Measurements from ENCODE around the gene CITED2. TPM values are rescaled to one million over a fixed set of nuclear protein-coding genes. Genes with fewer than 3 reads are reported as not detected.
A peak's percentile ranks its signal among the peaks of the same experiment; 100 is the strongest.

Gene CITED2
- polyA plus RNA-seq (2012; rRNA removed), result 159 and 173 TPM in 2 replicates
- polyA plus RNA-seq (2012; cell fraction: cytosol; rRNA removed), result 133 and 135 TPM in 2 replicates
- polyA plus RNA-seq (2012; cell fraction: nucleus; rRNA removed), result 156 and 252 TPM in 2 replicates

DNA sequence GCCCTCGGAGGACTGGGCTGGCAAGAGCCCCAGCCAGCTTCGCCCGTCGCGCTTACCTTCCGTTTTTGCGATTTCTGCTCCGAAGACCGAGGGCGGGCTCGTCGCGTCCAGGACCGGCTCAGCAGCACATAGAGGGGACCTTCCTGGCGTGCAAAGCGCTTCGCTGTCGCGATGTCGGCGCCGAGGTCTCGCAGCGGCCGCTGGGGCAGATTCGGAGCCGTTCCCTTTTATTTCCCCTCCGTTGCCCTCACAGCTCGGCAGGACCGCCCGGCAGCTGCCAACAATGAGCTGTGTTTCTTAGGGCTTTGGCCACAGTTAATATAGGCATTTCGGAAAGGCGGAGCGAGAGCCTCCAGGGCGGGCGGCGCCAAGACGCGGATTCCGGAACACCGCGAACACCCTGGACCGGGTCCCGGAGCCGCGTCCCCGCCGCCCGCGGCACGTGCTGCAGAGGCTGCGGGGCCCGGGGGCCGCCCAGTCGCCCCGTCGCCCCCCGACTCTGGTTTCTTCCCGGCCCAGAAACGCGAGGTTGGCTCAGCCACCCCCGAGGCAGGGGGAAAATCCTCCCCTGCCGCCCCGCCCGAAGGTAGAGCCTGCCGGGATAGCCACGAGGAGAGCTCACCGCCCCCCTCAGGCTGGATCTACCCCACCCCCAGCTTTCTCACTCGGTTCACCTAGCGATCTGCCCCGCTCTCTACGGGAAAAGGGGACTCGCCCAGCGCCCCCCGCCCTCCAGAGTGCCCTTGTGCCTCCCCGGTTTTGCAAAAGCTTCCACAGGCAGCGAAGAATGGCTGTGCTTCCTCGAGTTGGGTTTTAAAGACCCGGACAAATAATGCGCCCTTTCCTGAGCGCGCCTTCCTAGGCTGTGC lies at the start of gene CITED2:
Gene CITED2 (minus strand): TSS at position 292 of the 869 bp plus-strand sequence. CDS start 704 bp downstream, outside the sequence.
- H3K4me1 ChIP-seq (ENCODE audit: control insufficient read depth in 1 of 2, insufficient read depth in 2 of 2, low read depth in 1 of 2, low read length in 1 of 2), result peaks cover 18 to 20% of the 10 kb centered on the region in 2 experiments; a peak in 3 of 4 replicates
- H3F3A ChIP-seq (replicated peaks; ENCODE audit: insufficient read depth), result peaks cover 33% of the 10 kb centered on the region
- ChIA-PET POLR2A (no interaction called here), CTCF (interaction anchor here (0.6 to 3.1 kb wide), 8 partner anchors 8 to 1123 kb away, joined by 3 to 20 read pairs (median 4); partner anchors contain the start of gene HEBP2)
- H2AFZ ChIP-seq (ENCODE audit: low read depth), result peak within 1 kb of the TSS; percentile 96
- H4K20me1 ChIP-seq (ENCODE audit: insufficient read depth), result peaks cover 31% of the 10 kb centered on the region
- peak within 1 kb of the TSS; percentile 98 for H3K9ac ChIP-seq
- DNase-seq, result peak; percentile 87
- under 1% methylated on average over 26 of the region's 82 CpGs for WGBS (ENCODE audit: low lambda C conversion rate)
- peaks cover 40% of the 10 kb centered on the region for H3K79me2 ChIP-seq (ENCODE audit: insufficient read depth)
- H3K27ac ChIP-seq (ENCODE audit: low read depth in 2 of 2, low read length in 1 of 2), result peak within 1 kb of the TSS; percentile 85 to 91
- no peaks in the 10 kb centered on the region for H3K27me3 ChIP-seq (ENCODE audit: insufficient read depth)
- peak within 1 kb of the TSS; percentile 85 for H3K4me2 ChIP-seq
- peaks cover 18 to 27% of the 10 kb centered on the region in 2 experiments for H3K36me3 ChIP-seq (replicated peaks in 1 of 2; ENCODE audit: control insufficient read depth in 1 of 2, insufficient read depth in 2 of 2, low read length in 1 of 2)
- H3K4me3 ChIP-seq (ENCODE audit: low read depth in 2 of 2, low read length in 1 of 2), result peak within 1 kb of the TSS; percentile 72 to 95
- H3K9me3 ChIP-seq, result no peaks in the 10 kb centered on the region
- no peaks in the 10 kb centered on the region for H3K9me2 ChIP-seq
- TF ChIP-seq MEF2A (IDR thresholded peaks at IDR 0.05; ENCODE audit: borderline replicate concordance, low read depth) (no peak), YY1 (IDR thresholded peaks at IDR 0.05; ENCODE audit: low read depth) (peak; percentile 55; the same call in 1 of the 2 replicates), SIN3A (IDR thresholded peaks at IDR 0.05; ENCODE audit: borderline replicate concordance, low read depth, low read length) (peak; percentile 98; the same call in 1 of the 2 replicates), POLR2AphosphoS5 (IDR thresholded peaks at IDR 0.05; ENCODE audit: low read depth, low read length) (peak; percentile 100), IRF3 (IDR thresholded peaks at IDR 0.05; ENCODE audit: low read depth, low read length) (no peak), GATA2 (CRISPR knock-in tag; IDR thresholded peaks at IDR 0.05) (no peak), TEAD4 (IDR thresholded peaks at IDR 0.05; ENCODE audit: borderline replicate concordance, insufficient read depth) (peak; percentile 30; the same call in 1 of the 2 replicates), USF2 (IDR thresholded peaks at IDR 0.05; ENCODE audit: borderline replicate concordance, low read depth, low read length) (no peak), CTCF (IDR thresholded peaks at IDR 0.05) (peak; percentile 18; the same call in 1 of the 2 replicates), NFIC (IDR thresholded peaks at IDR 0.05; ENCODE audit: borderline replicate concordance) (peak; percentile 75), RXRA (IDR thresholded peaks at IDR 0.05; ENCODE audit: borderline replicate concordance, low read depth) (no peak), CHD2 (IDR thresholded peaks at IDR 0.05; ENCODE audit: low read length, partially characterized antibody) (peak; percentile 5), RCOR1 (IDR thresholded peaks at IDR 0.05; ENCODE audit: low read length) (no peak), RFX5 (IDR thresholded peaks at IDR 0.05; ENCODE audit: low read length) (no peak), FOSL2 (IDR thresholded peaks at IDR 0.05; ENCODE audit: borderline replicate concordance, low read depth) (peak; percentile 35; the same call in 1 of the 2 replicates), NRF1 (IDR thresholded peaks at IDR 0.05; ENCODE audit: low read depth, low read length) (no peak), SMC3 (IDR thresholded peaks at IDR 0.05; ENCODE audit: low read depth, low read length) (peak; percentile 4; the same call in 1 of the 2 replicates), TCF12 (IDR thresholded peaks at IDR 0.05) (peak; percentile 50; the same call in 1 of the 2 replicates), TAF1 (IDR thresholded peaks at IDR 0.05; ENCODE audit: borderline replicate concordance, low read depth, low read length) (peak; percentile 99), EP300 (IDR thresholded peaks at IDR 0.05; ENCODE audit: borderline replicate concordance in 1 of 2, low read depth in 1 of 2, low read length in 1 of 2) (peak in 1 of 2 experiments; percentile 44; a peak in 1 of 4 replicates), RAD21 (IDR thresholded peaks at IDR 0.05; ENCODE audit: low read length) (peak; percentile 3; the same call in 1 of the 2 replicates)
- TF ChIP-seq, protein P1, sequence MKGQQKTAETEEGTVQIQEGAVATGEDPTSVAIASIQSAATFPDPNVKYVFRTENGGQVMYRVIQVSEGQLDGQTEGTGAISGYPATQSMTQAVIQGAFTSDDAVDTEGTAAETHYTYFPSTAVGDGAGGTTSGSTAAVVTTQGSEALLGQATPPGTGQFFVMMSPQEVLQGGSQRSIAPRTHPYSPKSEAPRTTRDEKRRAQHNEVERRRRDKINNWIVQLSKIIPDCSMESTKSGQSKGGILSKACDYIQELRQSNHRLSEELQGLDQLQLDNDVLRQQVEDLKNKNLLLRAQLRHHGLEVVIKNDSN (IDR thresholded peaks at IDR 0.05; ENCODE audit: borderline replicate concordance, low read depth), result no peak; the same call in 1 of the 2 replicates
- TF ChIP-seq, protein P2, sequence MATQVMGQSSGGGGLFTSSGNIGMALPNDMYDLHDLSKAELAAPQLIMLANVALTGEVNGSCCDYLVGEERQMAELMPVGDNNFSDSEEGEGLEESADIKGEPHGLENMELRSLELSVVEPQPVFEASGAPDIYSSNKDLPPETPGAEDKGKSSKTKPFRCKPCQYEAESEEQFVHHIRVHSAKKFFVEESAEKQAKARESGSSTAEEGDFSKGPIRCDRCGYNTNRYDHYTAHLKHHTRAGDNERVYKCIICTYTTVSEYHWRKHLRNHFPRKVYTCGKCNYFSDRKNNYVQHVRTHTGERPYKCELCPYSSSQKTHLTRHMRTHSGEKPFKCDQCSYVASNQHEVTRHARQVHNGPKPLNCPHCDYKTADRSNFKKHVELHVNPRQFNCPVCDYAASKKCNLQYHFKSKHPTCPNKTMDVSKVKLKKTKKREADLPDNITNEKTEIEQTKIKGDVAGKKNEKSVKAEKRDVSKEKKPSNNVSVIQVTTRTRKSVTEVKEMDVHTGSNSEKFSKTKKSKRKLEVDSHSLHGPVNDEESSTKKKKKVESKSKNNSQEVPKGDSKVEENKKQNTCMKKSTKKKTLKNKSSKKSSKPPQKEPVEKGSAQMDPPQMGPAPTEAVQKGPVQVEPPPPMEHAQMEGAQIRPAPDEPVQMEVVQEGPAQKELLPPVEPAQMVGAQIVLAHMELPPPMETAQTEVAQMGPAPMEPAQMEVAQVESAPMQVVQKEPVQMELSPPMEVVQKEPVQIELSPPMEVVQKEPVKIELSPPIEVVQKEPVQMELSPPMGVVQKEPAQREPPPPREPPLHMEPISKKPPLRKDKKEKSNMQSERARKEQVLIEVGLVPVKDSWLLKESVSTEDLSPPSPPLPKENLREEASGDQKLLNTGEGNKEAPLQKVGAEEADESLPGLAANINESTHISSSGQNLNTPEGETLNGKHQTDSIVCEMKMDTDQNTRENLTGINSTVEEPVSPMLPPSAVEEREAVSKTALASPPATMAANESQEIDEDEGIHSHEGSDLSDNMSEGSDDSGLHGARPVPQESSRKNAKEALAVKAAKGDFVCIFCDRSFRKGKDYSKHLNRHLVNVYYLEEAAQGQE (IDR thresholded peaks at IDR 0.05; ENCODE audit: low read depth, low read length), result peak; percentile 83
